B cell (primary cell): ENCODE measurements around the gene PKNOX2. TPM values are rescaled to one million over a fixed set of nuclear protein-coding genes. Genes with fewer than 3 reads are reported as not detected.

Source experiments
- ATAC-seq: fragments of 200-7000 bp; cut with Tn5 transposase; one replicate; pipeline ENCODE4 v1.10.0; 2021; ENCODE audit warnings: low read depth, mild to moderate bottlenecking, moderate number of reproducible peaks, moderate library complexity
- CTCF ChIA-PET: fragments of 350-600 bp; sonication (Branson Sonifier 250); formaldehyde crosslinking; loops from one replicate; lab custom pipeline; 2021; ENCODE audit warnings: antibody characterized with exemption, inconsistent platforms; lab: Charles Lee
- POLR2A ChIA-PET: fragments of 350-600 bp; sonication (Branson Sonifier 250); formaldehyde crosslinking; loops from one replicate; lab custom pipeline; 2021; ENCODE audit warnings: antibody characterized with exemption; lab: Charles Lee
- DNase-seq: peaks from one replicate; pipeline ENCODE4 v3.0.0; 2013
- H2AFZ ChIP-seq: 2 replicates; pipeline ENCODE4 v1.6.1; 2012; ENCODE audit warnings: mild to moderate bottlenecking, low read depth, low read length; ENCODE audit not compliant: insufficient read depth, poor library complexity, severe bottlenecking
- H3K27ac ChIP-seq, 2 donors: 1 replicate in 1 of 2; 2 replicates in 1 of 2; pipeline ENCODE4 v1.5.1; 2012 to 2013; ENCODE audit warnings: low read length in 2 of 2, mild to moderate bottlenecking in 2 of 2, moderate library complexity in 1 of 2
- H3K27me3 ChIP-seq, 4 experiments: fragments of 200-600 bp in 1 of 4; sonication (generic) in 1 of 4; replicated peaks in 1 of 4; 1 replicate in 2 of 4; 2 replicates in 2 of 4; pipeline versions ENCODE4 v1.6.1 to v1.7.0; 2013 to 2016; ENCODE audit warnings: low read length in 3 of 4, mild to moderate bottlenecking in 2 of 4, mixed read lengths in 1 of 4, moderate library complexity in 1 of 4; ENCODE audit not compliant: insufficient read depth in 4 of 4, control insufficient read depth in 3 of 4; ENCODE audit errors: control extremely low read depth in 1 of 4
- H3K36me3 ChIP-seq, 2 experiments: replicated peaks in 1 of 2; 1 replicate in 1 of 2; 2 replicates in 1 of 2; pipeline versions ENCODE4 v1.6.1 to v1.7.1; 2013; ENCODE audit warnings: low read length in 1 of 2; ENCODE audit not compliant: insufficient read depth in 2 of 2, control insufficient read depth in 1 of 2; ENCODE audit errors: control extremely low read depth in 1 of 2, extremely low read depth in 1 of 2
- H3K4me1 ChIP-seq, 2 donors: fragments of 200-600 bp in 1 of 2; sonication (generic) in 1 of 2; 1 replicate in 1 of 2; 2 replicates in 1 of 2; pipeline versions ENCODE4 v1.5.1 to v1.6.1; 2013 to 2017; ENCODE audit warnings: low read length in 2 of 2; ENCODE audit not compliant: control insufficient read depth in 2 of 2, insufficient read depth in 2 of 2
- H3K4me2 ChIP-seq: replicated peaks from 2 replicates; pipeline ENCODE3; 2012; ENCODE audit warnings: mild to moderate bottlenecking, low read depth, low read length; ENCODE audit not compliant: poor library complexity, severe bottlenecking
- H3K4me3 ChIP-seq, 5 experiments: fragments of 200-600 bp in 1 of 5; sonication (generic) in 1 of 5; 1 replicate in 3 of 5; 2 replicates in 2 of 5; pipeline versions ENCODE4 v1.5.1 to v1.7.0; 2011 to 2016; ENCODE audit warnings: low read length in 4 of 5, mild to moderate bottlenecking in 4 of 5, low read depth in 2 of 5, control low read depth in 1 of 5, moderate library complexity in 1 of 5; ENCODE audit not compliant: insufficient read depth in 1 of 5; ENCODE audit errors: control extremely low read depth in 1 of 5, extremely low read depth in 1 of 5
- H3K79me2 ChIP-seq: fragments of 200-600 bp; sonication (generic); one replicate; pipeline ENCODE4 v1.6.0; 2016; ENCODE audit warnings: low read length; ENCODE audit not compliant: control insufficient read depth, insufficient read depth
- H3K9ac ChIP-seq: fragments of 200-600 bp; sonication (generic); 2 replicates; pipeline ENCODE4 v1.6.1; 2017; ENCODE audit warnings: mild to moderate bottlenecking, low read length, moderate library complexity
- H3K9me3 ChIP-seq, 3 donors: one replicate each; pipeline versions ENCODE4 v1.6.1 to v1.7.1; 2013; ENCODE audit warnings: low read length in 2 of 3; ENCODE audit not compliant: control insufficient read depth in 2 of 3, insufficient read depth in 1 of 3; ENCODE audit errors: control extremely low read depth in 1 of 3
- H4K20me1 ChIP-seq: 2 replicates; pipeline ENCODE4 v1.6.0; 2012; ENCODE audit warnings: mild to moderate bottlenecking, low read length; ENCODE audit not compliant: insufficient read depth, control insufficient read depth, poor library complexity, severe bottlenecking
- H3K27ac Mint-ChIP-seq: one replicate; pipeline ENCODE4 v1.8.0; 2021; ENCODE audit warnings: mixed read lengths
- H3K27me3 Mint-ChIP-seq: one replicate; pipeline ENCODE4 v1.8.0; 2021; ENCODE audit warnings: mixed read lengths
- H3K4me1 Mint-ChIP-seq: one replicate; pipeline ENCODE4 v1.8.0; 2021; ENCODE audit warnings: mixed read lengths
- H3K4me3 Mint-ChIP-seq: one replicate; pipeline ENCODE4 v1.8.0; 2021; ENCODE audit warnings: mixed read lengths
- H3K9me3 Mint-ChIP-seq: one replicate; pipeline ENCODE4 v1.8.0; 2022; ENCODE audit warnings: mixed read lengths; ENCODE audit not compliant: insufficient read depth
- EZH2 ChIP-seq: IDR thresholded peaks from 2 replicates; pipeline ENCODE4 v1.6.1; 2012; ENCODE audit warnings: borderline replicate concordance, low read depth, mild to moderate bottlenecking, moderate library complexity, low read length; ENCODE audit not compliant: insufficient read depth, poor library complexity, severe bottlenecking
- WGBS: methylation state at CpG from one replicate; pipeline ENCODE4 v1.1.5; 2013; ENCODE audit warnings: missing lambda C conversion rate; ENCODE audit not compliant: insufficient coverage; 5-methylcytosine and 5-hydroxymethylcytosine counted together
- intact Hi-C: fragments of 100-400 bp; cut with micrococcal nuclease; formaldehyde crosslinking; loops from one replicate; pipeline ENCODE4 v1.10.0; 2022
- polyA plus RNA-seq: library from polyadenylated mRNA; depleted of rRNA; stranded (reverse); fragments of >200 nt; gene quantifications from 2 replicates; pipeline ENCODE4 v1.2.3, GENCODE V29; 2012
- total RNA-seq, 2 donors: library from RNA; stranded (reverse); fragments of 120-200 nt in 1 of 2; gene quantifications; 1 replicate in 1 of 2; 2 replicates in 1 of 2; pipeline versions ENCODE4 v1.2.3 to v1.2.4, GENCODE V29; 2013 to 2022
- TF ChIP-seq, protein P1 (sequence below): fragments of 200-600 bp; IDR thresholded peaks from one replicate; pipeline ENCODE4 v1.8.0; 2022; ENCODE audit warnings: antibody characterized with exemption, mild to moderate bottlenecking

Gene PKNOX2
- total and polyA plus RNA-seq, 2 donors (not counting 1 experiment from before 2014, with no cell fraction given), result not detected

DNA sequence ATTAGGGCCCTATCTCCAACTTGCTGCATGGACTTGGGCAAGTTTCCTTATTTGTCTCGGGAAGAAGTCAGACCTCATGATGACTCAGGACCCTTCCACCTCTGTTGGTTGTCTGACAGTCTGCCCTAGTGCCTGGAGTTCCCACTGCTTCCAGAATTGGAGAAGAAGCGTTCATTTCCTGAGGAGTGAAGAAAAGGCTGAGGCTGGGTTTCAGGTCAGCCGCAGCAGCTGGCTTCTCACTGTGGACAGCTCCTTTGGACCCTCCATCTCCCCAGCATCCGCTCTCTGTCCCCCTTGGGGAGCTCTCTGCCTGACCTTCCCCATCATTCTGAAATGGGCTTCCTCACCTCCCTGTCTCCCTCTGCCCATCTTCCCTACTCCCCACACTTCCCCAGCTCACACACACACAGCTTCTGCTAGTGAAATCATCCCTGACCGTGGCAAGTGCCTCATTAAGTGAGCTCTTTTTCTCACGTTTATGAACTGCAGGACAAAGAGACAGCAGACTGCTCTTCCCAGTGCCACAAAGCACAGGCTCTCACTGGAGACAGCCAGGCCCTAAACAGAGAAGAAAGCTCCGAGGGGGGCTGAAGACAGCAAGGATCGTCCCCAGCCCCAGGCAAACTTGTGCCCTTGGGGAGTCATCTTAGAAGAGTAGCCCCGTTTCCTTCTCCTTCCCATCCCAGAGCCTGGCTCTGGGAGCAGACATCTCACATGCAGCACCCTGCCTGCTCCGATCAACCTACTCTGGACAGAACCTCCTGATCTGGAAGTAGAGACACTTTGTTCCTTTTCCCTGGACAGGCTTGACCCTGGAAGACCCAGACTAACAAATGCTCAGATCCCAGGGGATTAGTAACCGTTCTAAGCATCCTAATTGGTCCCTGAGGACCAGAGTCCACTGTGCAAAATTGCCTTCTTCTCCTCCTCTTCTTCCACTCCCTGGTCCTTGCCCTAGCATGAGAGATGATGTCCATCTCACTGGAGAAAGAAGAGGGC lies 173.6 kb downstream of the PKNOX2 start:
- no peak for TF ChIP-seq EZH2
- TF ChIP-seq, protein P1, sequence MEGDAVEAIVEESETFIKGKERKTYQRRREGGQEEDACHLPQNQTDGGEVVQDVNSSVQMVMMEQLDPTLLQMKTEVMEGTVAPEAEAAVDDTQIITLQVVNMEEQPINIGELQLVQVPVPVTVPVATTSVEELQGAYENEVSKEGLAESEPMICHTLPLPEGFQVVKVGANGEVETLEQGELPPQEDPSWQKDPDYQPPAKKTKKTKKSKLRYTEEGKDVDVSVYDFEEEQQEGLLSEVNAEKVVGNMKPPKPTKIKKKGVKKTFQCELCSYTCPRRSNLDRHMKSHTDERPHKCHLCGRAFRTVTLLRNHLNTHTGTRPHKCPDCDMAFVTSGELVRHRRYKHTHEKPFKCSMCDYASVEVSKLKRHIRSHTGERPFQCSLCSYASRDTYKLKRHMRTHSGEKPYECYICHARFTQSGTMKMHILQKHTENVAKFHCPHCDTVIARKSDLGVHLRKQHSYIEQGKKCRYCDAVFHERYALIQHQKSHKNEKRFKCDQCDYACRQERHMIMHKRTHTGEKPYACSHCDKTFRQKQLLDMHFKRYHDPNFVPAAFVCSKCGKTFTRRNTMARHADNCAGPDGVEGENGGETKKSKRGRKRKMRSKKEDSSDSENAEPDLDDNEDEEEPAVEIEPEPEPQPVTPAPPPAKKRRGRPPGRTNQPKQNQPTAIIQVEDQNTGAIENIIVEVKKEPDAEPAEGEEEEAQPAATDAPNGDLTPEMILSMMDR, result no peak
- no peaks in the 10 kb centered on the region for H3K27me3 ChIP-seq
- ATAC-seq (no peak), DNase-seq (no peak)
- POLR2A ChIA-PET, result no interaction called here
- no peaks in the 10 kb centered on the region for H3K36me3 ChIP-seq
- no peaks in the 10 kb centered on the region for H3K79me2 ChIP-seq
- CTCF ChIA-PET, result no interaction called here
- no peak overlapping the region for H3K4me3 ChIP-seq
- no peak overlapping the region for H3K4me2 ChIP-seq
- no peak overlapping the region for H2AFZ ChIP-seq
- H3K9me3 ChIP-seq, result no peaks in the 10 kb centered on the region
- no peaks in the 10 kb centered on the region for H4K20me1 ChIP-seq
- H3K4me1 ChIP-seq, result no peaks in the 10 kb centered on the region
- H3K27ac ChIP-seq, result no peak overlapping the region
- Mint-ChIP-seq H3K9me3 (no peaks in the 10 kb centered on the region), H3K4me3 (no peak overlapping the region), H3K27me3 (peaks cover 11% of the 10 kb centered on the region), H3K27ac (no peak overlapping the region), H3K4me1 (no peaks in the 10 kb centered on the region)
- WGBS, result 85% methylated on average over 10 of the region's 11 CpGs
- no peak overlapping the region for H3K9ac ChIP-seq
- intact Hi-C loops, result no loop called here
